ENCODE measurements around the gene TNRC6C. TPM values are rescaled to one million over a fixed set of nuclear protein-coding genes. Genes with fewer than 3 reads are reported as not detected.

Gene TNRC6C
- total RNA-seq, 1 donor from 2014 or later: 64.7 TPM

- Mint-ChIP-seq H3K4me3 (ENCODE audit: unreplicated experiment) (no peak overlapping the region), H3K27ac (ENCODE audit: unreplicated experiment) (no peak overlapping the region), H3K4me1 (ENCODE audit: low read depth, unreplicated experiment) (peaks cover 20% of the 10 kb centered on the region), H3K36me3 (ENCODE audit: unreplicated experiment) (no peaks in the 10 kb centered on the region), H3K27me3 (ENCODE audit: unreplicated experiment) (peaks cover 2% of the 10 kb centered on the region), H3K9me3 (ENCODE audit: unreplicated experiment) (no peaks in the 10 kb centered on the region)
- no peak for DNase-seq
- TF ChIP-seq CTCF (IDR thresholded peaks at IDR 0.05; ENCODE audit: partially characterized antibody, unreplicated experiment): no peak
Measured at GRCh38 chr17:78019976-78020716, 61.6 kb downstream of the TNRC6C start.

- DNase-seq: no peak
- Mint-ChIP-seq H3K9me3 (ENCODE audit: unreplicated experiment) (no peaks in the 10 kb centered on the region), H3K27me3 (ENCODE audit: unreplicated experiment) (peaks cover 2% of the 10 kb centered on the region), H3K27ac (ENCODE audit: unreplicated experiment) (peak overlapping the region; percentile 87), H3K36me3 (ENCODE audit: unreplicated experiment) (no peaks in the 10 kb centered on the region), H3K4me3 (ENCODE audit: unreplicated experiment) (no peak overlapping the region), H3K4me1 (ENCODE audit: low read depth, unreplicated experiment) (peaks cover 18% of the 10 kb centered on the region)
- TF ChIP-seq CTCF (IDR thresholded peaks at IDR 0.05; ENCODE audit: partially characterized antibody, unreplicated experiment): no peak
Measured at GRCh38 chr17:78020717-78021108, 62.2 kb downstream of the TNRC6C start.

- H3K27ac Mint-ChIP-seq (ENCODE audit: unreplicated experiment): no peak overlapping the region
- H3K4me1 Mint-ChIP-seq (ENCODE audit: low read depth, unreplicated experiment): peaks cover 11% of the 10 kb centered on the region
- H3K27me3 Mint-ChIP-seq (ENCODE audit: unreplicated experiment): peaks cover 2% of the 10 kb centered on the region
- no peak overlapping the region for H3K4me3 Mint-ChIP-seq (ENCODE audit: unreplicated experiment)
- no peak for TF ChIP-seq CTCF (IDR thresholded peaks at IDR 0.05; ENCODE audit: partially characterized antibody, unreplicated experiment)
- no peaks in the 10 kb centered on the region for H3K9me3 Mint-ChIP-seq (ENCODE audit: unreplicated experiment)
- H3K36me3 Mint-ChIP-seq (ENCODE audit: unreplicated experiment): no peaks in the 10 kb centered on the region
- DNase-seq: no peak
Measured at GRCh38 chr17:78022425-78022824, 63.9 kb downstream of the TNRC6C start.

- peaks cover 2% of the 10 kb centered on the region for H3K27me3 Mint-ChIP-seq (ENCODE audit: unreplicated experiment)
- peaks cover under 1% of the 10 kb centered on the region for H3K9me3 Mint-ChIP-seq (ENCODE audit: unreplicated experiment)
- no peak overlapping the region for H3K4me3 Mint-ChIP-seq (ENCODE audit: unreplicated experiment)
- no peak overlapping the region for H3K27ac Mint-ChIP-seq (ENCODE audit: unreplicated experiment)
- TF ChIP-seq CTCF (IDR thresholded peaks at IDR 0.05; ENCODE audit: partially characterized antibody, unreplicated experiment): no peak
- DNase-seq: no peak
- H3K4me1 Mint-ChIP-seq (ENCODE audit: low read depth, unreplicated experiment): peaks cover 12% of the 10 kb centered on the region
- H3K36me3 Mint-ChIP-seq (ENCODE audit: unreplicated experiment): no peaks in the 10 kb centered on the region
Measured at GRCh38 chr17:78023042-78023441, 64.5 kb downstream of the TNRC6C start.

- Mint-ChIP-seq H3K36me3 (ENCODE audit: unreplicated experiment) (no peaks in the 10 kb centered on the region), H3K9me3 (ENCODE audit: unreplicated experiment) (peaks cover 4% of the 10 kb centered on the region), H3K4me3 (ENCODE audit: unreplicated experiment) (no peak overlapping the region), H3K27ac (ENCODE audit: unreplicated experiment) (no peak overlapping the region), H3K27me3 (ENCODE audit: unreplicated experiment) (no peaks in the 10 kb centered on the region), H3K4me1 (ENCODE audit: low read depth, unreplicated experiment) (peaks cover 4% of the 10 kb centered on the region)
- no peak for TF ChIP-seq CTCF (IDR thresholded peaks at IDR 0.05; ENCODE audit: partially characterized antibody, unreplicated experiment)
- DNase-seq: no peak
Measured at GRCh38 chr17:78026381-78026780, 67.9 kb downstream of the TNRC6C start.
